ENCODE data around the gene RPS16. TPM values are rescaled to one million over a fixed set of nuclear protein-coding genes. Genes with fewer than 3 reads are reported as not detected.
A peak's percentile ranks its signal among the peaks of the same experiment; 100 is the strongest.

Gene RPS16
- total and polyA plus RNA-seq, 2 of the 13 experiments (the other 11 are each of a cell fraction or from before 2014, with no cell fraction given) = 488 to 2,583 TPM

- TF ChIP-seq NFAT5 (CRISPR knock-in tag; IDR thresholded peaks at IDR 0.05) = no peak
- no peak for TF ChIP-seq ZKSCAN5 (CRISPR knock-in tag; IDR thresholded peaks at IDR 0.05)
- TF ChIP-seq ZNF292 (CRISPR knock-in tag; IDR thresholded peaks at IDR 0.05; ENCODE audit: borderline replicate concordance, low read depth) = peak; percentile 96; the same call in 1 of the 2 replicates
- peak; percentile 43; the same call in 1 of the 2 replicates for TF ChIP-seq KLF11 (CRISPR knock-in tag; IDR thresholded peaks at IDR 0.05)
- TF ChIP-seq ZNF546 (CRISPR knock-in tag; conservative IDR thresholded peaks at IDR 0.05) = peak; percentile 98
- no peak for TF ChIP-seq ZNF549 (CRISPR knock-in tag; IDR thresholded peaks at IDR 0.05)
- peak; percentile 38; the same call in 1 of the 2 replicates for TF ChIP-seq ONECUT2 (CRISPR knock-in tag; IDR thresholded peaks at IDR 0.05)
- TF ChIP-seq NR2F2 (IDR thresholded peaks at IDR 0.05; ENCODE audit: borderline replicate concordance, low read depth) = no peak
- TF ChIP-seq PRDM15 (CRISPR knock-in tag; IDR thresholded peaks at IDR 0.05) = no peak
- TF ChIP-seq SKIL (CRISPR knock-in tag; IDR thresholded peaks at IDR 0.05; ENCODE audit: borderline replicate concordance) = peak; percentile 95
- peak; percentile 61; the same call in 1 of the 2 replicates for TF ChIP-seq ATF7-NPFF (CRISPR knock-in tag; IDR thresholded peaks at IDR 0.05; ENCODE audit: low read depth)
- TF ChIP-seq HMGXB4 (CRISPR knock-in tag; IDR thresholded peaks at IDR 0.05; ENCODE audit: borderline replicate concordance in 1 of 2, low read depth in 1 of 2) = peak; percentile 50 to 93; a peak in 2 of 4 replicates
- peak; percentile 88; the same call in 1 of the 2 replicates for TF ChIP-seq SMYD3 (CRISPR knock-in tag; IDR thresholded peaks at IDR 0.05)
- no peak for TF ChIP-seq EZH2 (conservative IDR thresholded peaks at IDR 0.05; ENCODE audit: low read depth, low read length)
These were observed 34.0 kb downstream of the RPS16 start (continued) for GRCh38 chr19:39401549-39402345.

All from HepG2 (cell line).